Aorta (tissue), 5 donors: ENCODE measurements around the gene PTPRN2. TPM values are rescaled to one million over a fixed set of nuclear protein-coding genes. Genes with fewer than 3 reads are reported as not detected.
A peak's percentile ranks its signal among the peaks of the same experiment; 100 is the strongest.

Source experiments
- ATAC-seq: fragments of 200-7000 bp; cut with Tn5 transposase; one replicate; pipeline ENCODE4 v1.9.1; 2022; ENCODE audit warnings: moderate library complexity; ENCODE audit not compliant: low FRiP score
- DNase-seq, 2 donors: peaks; one replicate each; pipeline ENCODE4 v3.0.0-alpha.2; 2020
- H3K27ac ChIP-seq, 2 donors: one replicate each; pipeline ENCODE4 v1.5.1; 2013; ENCODE audit warnings: low read length in 2 of 2, mild to moderate bottlenecking in 2 of 2, moderate library complexity in 2 of 2, control low read depth in 1 of 2, inconsistent platforms in 1 of 2, low read depth in 1 of 2
- H3K27me3 ChIP-seq, 2 donors: one replicate each; pipeline ENCODE4 v1.6.1; 2013; ENCODE audit warnings: control low read depth in 1 of 2, low read length in 1 of 2, mild to moderate bottlenecking in 1 of 2, moderate library complexity in 1 of 2; ENCODE audit not compliant: insufficient read depth in 2 of 2, control insufficient read depth in 1 of 2
- H3K36me3 ChIP-seq, 2 donors: one replicate each; pipeline ENCODE4 v1.6.1; 2013; ENCODE audit warnings: control low read depth in 1 of 2, low read length in 1 of 2, mild to moderate bottlenecking in 1 of 2; ENCODE audit not compliant: insufficient read depth in 2 of 2, control insufficient read depth in 1 of 2
- H3K4me1 ChIP-seq, 2 donors: one replicate each; pipeline ENCODE4 v1.6.1; 2013; ENCODE audit warnings: low read length in 2 of 2, control low read depth in 1 of 2, mild to moderate bottlenecking in 1 of 2, moderate library complexity in 1 of 2; ENCODE audit not compliant: insufficient read depth in 2 of 2, control insufficient read depth in 1 of 2
- H3K4me3 ChIP-seq, 2 donors: one replicate each; pipeline ENCODE4 v1.5.1; 2013; ENCODE audit warnings: low read length in 2 of 2, control low read depth in 1 of 2, mild to moderate bottlenecking in 1 of 2
- H3K9me3 ChIP-seq: one replicate; pipeline ENCODE4 v1.6.1; 2013; ENCODE audit warnings: mild to moderate bottlenecking, low read length; ENCODE audit not compliant: control insufficient read depth
- WGBS, 2 donors: extraction: QIAGEN DNeasy Blood & Tissue Kit; methylation state at CpG; one replicate each; pipeline ENCODE4 v1.1.7; 2013; 5-methylcytosine and 5-hydroxymethylcytosine counted together
- intact Hi-C, 2 donors: fragments of 100-400 bp; cut with DNase I; formaldehyde crosslinking; loops; one replicate each; pipeline versions ENCODE4 v1.14.2 to v1.15.0; 2022
- polyA plus RNA-seq, 2 donors: library from polyadenylated mRNA; stranded (reverse); fragments of 200-250 nt; gene quantifications; one replicate each; pipeline ENCODE4 v1.2.3, GENCODE V29; 2013
- total RNA-seq, 2 donors: library from RNA; stranded (reverse); fragmentation: NEBNext Ultra II Directional; extraction: Animal tissue kit (Norgen Biotek cat#: 25700); gene quantifications; one replicate each; pipeline ENCODE4 v1.2.1, GENCODE V29; 2021
- donor health status: healthy with polysubstance abuse.
- donor health status: Bipolar disorder and iron deficiency.
- donor health status: DM: no; HTN: no; CAD: no.
- donor health status: DM: no; HTN: no; CAD: no.
- donor health status: DM: yes; HTN: yes; CAD: no.

PTPRN2 gene
- total and polyA plus RNA-seq, 4 donors, result 0.67 to 3.3 (median 1.4) TPM

DNA sequence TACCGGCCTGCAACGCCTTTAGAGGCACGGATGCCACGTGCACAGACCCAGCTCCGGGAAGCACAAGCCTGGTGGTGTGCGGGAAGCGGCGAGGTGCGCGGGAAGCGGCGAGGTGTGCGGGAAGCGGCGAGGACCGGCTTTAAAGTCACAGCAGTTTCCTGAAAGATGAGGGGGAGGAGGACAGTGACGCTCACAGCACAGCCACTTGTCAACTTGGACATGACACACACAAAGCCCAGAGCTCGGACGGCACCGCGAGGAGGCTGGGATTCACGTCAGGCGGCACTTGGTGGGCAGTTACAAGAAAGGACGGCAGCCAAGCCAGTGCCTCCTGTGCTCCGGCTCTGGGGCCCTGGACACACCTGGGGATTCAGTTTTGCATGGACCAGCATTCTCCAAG, 724.9 kb downstream of the PTPRN2 start:
- 79% methylated on average over 25 of the region's 25 CpGs for WGBS, 2 donors
- Histone ChIP-seq H3K9me3 (no peaks in the 10 kb centered on the region), H3K27me3 (no peaks in the 10 kb centered on the region), H3K4me1 (no peaks in the 10 kb centered on the region), H3K27ac (no peak overlapping the region), H3K4me3 (no peak overlapping the region), H3K36me3 (no peaks in the 10 kb centered on the region)
- DNase-seq (peak in 1 of 2 donors; percentile 65), ATAC-seq (no peak)
- intact Hi-C loops, result no loop called here

DNA sequence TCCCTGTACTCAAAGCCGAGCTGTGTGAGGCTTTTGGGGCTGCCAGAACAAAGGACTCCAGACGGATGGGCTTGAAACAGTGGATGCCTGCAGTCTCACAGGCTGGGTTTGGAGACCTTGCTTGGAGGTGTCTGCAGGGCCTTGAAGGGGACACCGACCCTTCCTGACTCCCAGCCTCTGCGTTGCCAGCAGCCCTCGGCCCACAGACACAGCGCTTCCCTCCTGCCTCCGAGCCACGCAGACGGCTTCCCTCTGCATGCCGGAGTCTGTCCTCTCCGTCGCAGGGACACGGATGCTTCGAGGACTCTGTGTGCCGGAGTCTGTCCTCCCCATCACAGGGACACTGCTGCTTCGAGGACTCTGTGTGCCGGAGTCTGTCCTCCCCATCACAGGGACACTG, 726.1 kb downstream of the PTPRN2 start:
- ATAC-seq (no peak), DNase-seq (peak in 1 of 2 donors; percentile 46)
- Histone ChIP-seq H3K4me1 (no peaks in the 10 kb centered on the region), H3K27ac (no peak overlapping the region), H3K27me3 (no peaks in the 10 kb centered on the region), H3K36me3 (no peaks in the 10 kb centered on the region), H3K9me3 (no peaks in the 10 kb centered on the region), H3K4me3 (no peak overlapping the region)
- 78 to 82% methylated on average over 16 to 17 of the region's 17 CpGs for WGBS, 2 donors
- intact Hi-C loops, result no loop called here

DNA sequence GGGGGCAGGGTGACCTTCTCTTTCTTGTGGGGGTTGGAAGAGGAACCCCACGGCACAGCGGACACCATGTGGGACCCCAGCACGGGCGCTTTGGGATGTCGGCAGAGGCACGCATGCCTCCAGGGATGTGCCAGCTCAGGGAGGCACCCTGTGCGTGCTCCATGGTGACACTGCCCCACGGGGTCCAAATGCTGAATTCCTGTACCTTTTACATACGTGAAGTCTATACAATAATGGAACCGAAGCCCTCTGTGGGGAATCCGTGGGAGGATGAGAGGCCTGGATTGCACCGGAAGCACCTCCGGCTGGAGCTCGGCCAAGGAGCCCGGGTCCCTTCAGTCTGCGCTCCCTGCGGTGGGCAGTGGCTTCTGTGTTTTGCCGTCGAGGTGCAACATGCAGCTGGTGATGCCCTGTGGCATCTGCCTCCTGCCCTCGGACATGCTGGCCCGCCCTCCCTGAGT, 726.6 kb downstream of the PTPRN2 start:
- Histone ChIP-seq H3K27ac (no peak overlapping the region), H3K4me3 (no peak overlapping the region), H3K27me3 (no peaks in the 10 kb centered on the region), H3K36me3 (no peaks in the 10 kb centered on the region), H3K4me1 (no peaks in the 10 kb centered on the region), H3K9me3 (no peaks in the 10 kb centered on the region)
- WGBS, 2 donors, result 79 to 86% methylated on average over 21 of the region's 21 CpGs
- intact Hi-C loops, result no loop called here
- DNase-seq, result peak in 1 of 2 donors; percentile 71
- no peak for ATAC-seq

DNA sequence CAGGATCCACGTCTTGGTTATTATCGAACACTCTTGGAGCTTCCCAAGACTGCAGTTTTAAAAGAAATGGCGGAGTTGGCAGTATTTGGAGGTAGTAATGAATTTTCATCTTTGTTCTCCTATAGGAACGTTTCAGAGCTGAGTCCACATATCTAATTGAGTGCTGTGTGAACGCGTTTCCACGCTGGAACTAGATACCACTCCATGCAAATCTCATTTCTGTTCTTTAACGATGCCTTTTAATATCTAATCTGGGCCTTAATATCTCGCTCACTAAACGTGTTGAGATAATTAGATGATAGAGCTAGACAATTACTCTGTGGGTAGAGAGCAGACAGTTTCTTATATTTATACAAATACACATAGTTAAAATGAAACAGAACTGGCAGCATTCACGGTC, 727.2 kb downstream of the PTPRN2 start:
- no peak for ATAC-seq
- no peak overlapping the region for H3K27ac ChIP-seq
- no peaks in the 10 kb centered on the region for H3K4me1 ChIP-seq
- DNase-seq, result no peak
- no peak overlapping the region for H3K4me3 ChIP-seq
- WGBS, 2 donors, result 79 to 80% methylated on average over 11 of the region's 11 CpGs
- H3K27me3 ChIP-seq, result no peaks in the 10 kb centered on the region
- H3K9me3 ChIP-seq, result no peaks in the 10 kb centered on the region
- no peaks in the 10 kb centered on the region for H3K36me3 ChIP-seq
- intact Hi-C loops, result no loop called here

DNA sequence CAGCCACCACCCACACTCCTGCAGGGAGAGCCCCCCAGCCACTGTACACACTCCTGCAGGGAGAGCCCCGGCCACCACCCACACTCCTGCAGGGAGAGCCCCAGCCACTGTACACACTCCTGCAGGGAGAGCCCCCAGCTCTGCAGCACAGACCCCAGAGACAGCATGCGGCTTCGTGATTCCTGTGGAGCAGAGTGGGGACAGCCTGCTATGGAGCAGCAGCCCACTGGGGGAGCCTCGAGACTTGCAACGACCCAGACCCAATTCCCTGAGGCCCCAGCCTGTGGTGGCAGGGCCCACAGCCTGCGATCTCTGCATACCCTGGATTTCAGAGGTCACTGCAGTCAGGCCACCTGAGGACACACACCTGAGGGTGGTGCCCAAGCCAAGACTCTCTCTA, 727.7 kb downstream of the PTPRN2 start:
- no peaks in the 10 kb centered on the region for H3K36me3 ChIP-seq
- DNase-seq, result peak in 1 of 2 donors; percentile 51
- no peaks in the 10 kb centered on the region for H3K27me3 ChIP-seq
- intact Hi-C loops, result no loop called here
- H3K9me3 ChIP-seq, result no peaks in the 10 kb centered on the region
- H3K4me1 ChIP-seq, result no peaks in the 10 kb centered on the region
- H3K4me3 ChIP-seq, result no peak overlapping the region
- 49 to 59% methylated on average over 6 of the region's 6 CpGs for WGBS, 2 donors
- no peak for ATAC-seq
- no peak overlapping the region for H3K27ac ChIP-seq

DNA sequence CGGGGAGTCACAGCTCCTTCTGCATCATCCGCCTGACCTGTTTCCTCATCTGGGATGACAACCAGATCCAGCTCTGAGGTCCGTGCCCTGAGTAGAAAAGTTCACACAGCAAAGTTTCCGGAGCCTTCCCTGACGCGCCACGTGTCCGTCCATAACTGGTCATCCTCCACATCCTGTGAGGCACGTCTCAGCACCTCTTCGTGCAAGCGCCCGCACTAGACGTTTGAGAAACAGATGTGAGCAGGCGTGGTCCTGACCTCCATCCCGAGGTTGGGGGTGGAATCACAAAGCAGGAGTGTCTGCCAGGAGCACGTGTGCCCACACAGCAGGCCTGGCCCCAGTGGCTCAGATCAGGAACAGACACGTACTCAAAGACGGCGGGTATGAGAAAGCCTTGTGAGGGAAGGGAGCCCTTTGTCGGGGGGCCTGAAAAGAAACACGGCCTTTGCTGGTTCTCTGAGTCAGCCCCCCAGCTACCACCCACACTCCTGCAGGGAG, 730.0 kb downstream of the PTPRN2 start:
- intact Hi-C loops, result no loop called here
- peak in 1 of 2 donors; percentile 37 for DNase-seq
- Histone ChIP-seq H3K4me3 (no peak overlapping the region), H3K36me3 (no peaks in the 10 kb centered on the region), H3K9me3 (no peaks in the 10 kb centered on the region), H3K27me3 (no peaks in the 10 kb centered on the region), H3K27ac (no peak overlapping the region), H3K4me1 (no peaks in the 10 kb centered on the region)
- 79 to 81% methylated on average over 21 of the region's 21 CpGs for WGBS, 2 donors
- no peak for ATAC-seq

DNA sequence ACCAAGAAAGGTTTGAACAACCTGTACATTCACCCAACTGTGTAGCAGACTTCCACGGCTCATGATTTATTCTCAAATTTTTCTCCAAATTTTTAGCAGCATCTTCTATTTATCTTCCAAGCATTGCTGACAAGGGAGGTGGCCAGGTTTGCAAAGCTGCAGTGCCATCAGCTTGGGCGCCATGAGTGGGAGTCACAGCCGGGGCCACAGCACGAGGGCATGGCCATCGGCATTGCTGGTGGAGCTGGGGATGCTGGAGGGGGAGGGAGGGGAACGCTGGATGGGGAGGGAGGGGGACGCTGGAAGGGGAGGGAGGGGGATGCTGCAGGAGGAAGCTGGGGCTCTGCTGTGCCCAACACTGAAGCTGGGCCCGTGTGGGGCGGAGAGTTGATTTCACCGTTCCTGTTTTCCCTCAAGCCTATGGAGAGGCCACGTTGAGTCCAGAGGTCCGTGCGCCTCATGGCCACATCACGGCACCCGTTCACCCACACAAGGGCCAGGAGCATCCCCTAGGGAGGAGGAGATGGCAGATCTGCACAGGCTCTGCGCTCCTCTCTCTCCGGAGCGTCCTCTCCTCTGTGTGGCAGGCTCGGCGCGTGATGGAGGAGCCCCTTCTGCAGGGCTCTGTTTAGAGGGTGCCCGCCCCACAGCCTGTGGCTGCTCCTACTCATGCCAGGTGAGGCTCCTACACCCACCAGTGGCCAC, 730.6 kb downstream of the PTPRN2 start:
- no peaks in the 10 kb centered on the region for H3K9me3 ChIP-seq
- H3K36me3 ChIP-seq, result no peaks in the 10 kb centered on the region
- WGBS, 2 donors, result 80 to 87% methylated on average over 22 of the region's 22 CpGs
- no peaks in the 10 kb centered on the region for H3K27me3 ChIP-seq
- intact Hi-C loops, result no loop called here
- H3K4me1 ChIP-seq, result no peaks in the 10 kb centered on the region
- no peak overlapping the region for H3K27ac ChIP-seq
- no peak for ATAC-seq
- DNase-seq, result peak in 1 of 2 donors; percentile 59
- no peak overlapping the region for H3K4me3 ChIP-seq

DNA sequence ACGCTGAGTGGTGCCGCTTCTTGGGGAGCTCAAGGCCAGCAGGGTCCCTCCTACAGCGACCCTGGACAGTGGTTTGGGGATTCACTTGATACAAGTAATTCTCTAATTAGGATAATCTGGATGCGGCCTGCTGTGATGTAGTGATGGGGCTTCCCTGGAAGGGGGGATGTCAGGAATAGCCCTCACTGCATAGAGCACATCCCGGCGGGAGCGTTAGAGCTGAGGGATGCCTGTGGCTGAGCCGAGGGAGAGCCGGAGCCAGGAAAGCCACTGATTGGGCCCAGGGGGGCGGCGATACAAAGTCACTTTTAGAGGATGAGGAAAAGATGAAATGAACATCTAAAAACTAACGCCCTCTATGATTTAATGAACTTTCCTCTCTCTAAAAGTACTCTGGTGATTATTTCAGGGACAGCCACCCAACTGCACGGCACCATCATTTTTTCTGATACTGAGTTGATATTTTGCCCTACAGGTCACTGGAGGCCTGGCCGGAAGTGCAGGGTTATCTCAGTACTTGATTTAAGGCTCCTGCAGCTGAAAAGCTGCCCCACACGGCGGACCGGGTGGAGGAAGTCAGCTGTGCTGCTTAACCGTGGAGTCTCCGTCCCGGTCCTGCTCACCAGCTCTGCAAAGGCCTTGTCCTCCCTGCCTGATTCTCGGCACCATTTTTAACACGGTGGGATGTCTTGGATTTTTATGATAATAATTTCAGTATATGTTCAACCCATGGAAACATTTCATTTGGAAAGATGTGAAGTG, 732.0 kb downstream of the PTPRN2 start:
- Histone ChIP-seq H3K27ac (no peak overlapping the region), H3K4me1 (no peaks in the 10 kb centered on the region), H3K4me3 (no peak overlapping the region), H3K9me3 (no peaks in the 10 kb centered on the region), H3K36me3 (no peaks in the 10 kb centered on the region), H3K27me3 (no peaks in the 10 kb centered on the region)
- ATAC-seq (no peak), DNase-seq (peak; percentile 58 to 59)
- intact Hi-C loops, result no loop called here
- 66 to 67% methylated on average over 22 of the region's 22 CpGs for WGBS, 2 donors
